Retinal pigment epithelial cell (primary cell): ENCODE results near the gene CSF2RB.

ENCODE experiments used
- DNase-seq: peaks from one replicate; pipeline ENCODE4 v3.0.0-alpha.2; 2010; ENCODE audit warnings: low read depth
- H3K4me3 ChIP-seq: 2 replicates; pipeline ENCODE4 v1.5.1; 2011; ENCODE audit warnings: mild to moderate bottlenecking, low read length, control low read depth, moderate library complexity
- TF ChIP-seq, protein P1 (sequence below): conservative IDR thresholded peaks from 2 replicates; pipeline ENCODE4 v1.5.1; 2011; ENCODE audit warnings: low read depth, low read length, control low read depth, inconsistent platforms

The CSF2RB gene

DNA sequence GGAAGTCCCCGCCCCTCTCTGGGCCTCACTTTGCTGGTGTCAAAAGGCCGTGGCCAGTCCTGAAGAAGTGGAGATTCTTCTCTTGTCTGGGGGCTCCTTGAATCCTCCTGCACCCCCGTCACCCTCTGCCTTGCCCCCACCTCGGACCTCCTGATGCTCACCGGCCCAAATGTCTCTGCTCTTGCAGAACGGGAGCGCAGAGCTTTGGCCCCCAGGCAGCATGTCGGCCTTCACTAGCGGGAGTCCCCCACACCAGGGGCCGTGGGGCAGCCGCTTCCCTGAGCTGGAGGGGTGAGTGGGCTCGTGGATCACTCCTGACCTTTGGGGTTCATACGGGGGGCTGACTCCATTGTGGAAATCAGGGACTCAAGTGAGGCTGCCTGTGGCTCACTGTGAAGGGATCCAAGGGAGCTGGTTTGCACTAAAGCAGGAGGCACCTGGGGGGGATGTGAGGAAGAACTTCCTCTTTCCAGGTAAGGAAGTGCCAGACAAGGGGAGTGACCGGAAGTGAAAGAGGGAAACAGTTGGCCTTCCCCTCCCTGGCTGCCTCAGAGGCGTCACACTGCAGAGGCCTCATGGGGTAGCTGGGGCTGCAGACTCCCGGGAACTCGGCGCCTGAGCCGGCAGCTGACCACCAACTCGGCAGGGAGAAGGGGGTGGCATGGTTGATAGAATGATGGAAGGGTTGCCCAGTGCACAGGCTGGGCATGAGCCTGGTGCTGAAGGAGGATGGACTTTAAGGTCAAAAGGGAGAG is 23.1 kb downstream of the CSF2RB start:
- no peak overlapping the region for H3K4me3 ChIP-seq
- TF ChIP-seq, protein P1, sequence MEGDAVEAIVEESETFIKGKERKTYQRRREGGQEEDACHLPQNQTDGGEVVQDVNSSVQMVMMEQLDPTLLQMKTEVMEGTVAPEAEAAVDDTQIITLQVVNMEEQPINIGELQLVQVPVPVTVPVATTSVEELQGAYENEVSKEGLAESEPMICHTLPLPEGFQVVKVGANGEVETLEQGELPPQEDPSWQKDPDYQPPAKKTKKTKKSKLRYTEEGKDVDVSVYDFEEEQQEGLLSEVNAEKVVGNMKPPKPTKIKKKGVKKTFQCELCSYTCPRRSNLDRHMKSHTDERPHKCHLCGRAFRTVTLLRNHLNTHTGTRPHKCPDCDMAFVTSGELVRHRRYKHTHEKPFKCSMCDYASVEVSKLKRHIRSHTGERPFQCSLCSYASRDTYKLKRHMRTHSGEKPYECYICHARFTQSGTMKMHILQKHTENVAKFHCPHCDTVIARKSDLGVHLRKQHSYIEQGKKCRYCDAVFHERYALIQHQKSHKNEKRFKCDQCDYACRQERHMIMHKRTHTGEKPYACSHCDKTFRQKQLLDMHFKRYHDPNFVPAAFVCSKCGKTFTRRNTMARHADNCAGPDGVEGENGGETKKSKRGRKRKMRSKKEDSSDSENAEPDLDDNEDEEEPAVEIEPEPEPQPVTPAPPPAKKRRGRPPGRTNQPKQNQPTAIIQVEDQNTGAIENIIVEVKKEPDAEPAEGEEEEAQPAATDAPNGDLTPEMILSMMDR: no peak
- no peak for DNase-seq

DNA sequence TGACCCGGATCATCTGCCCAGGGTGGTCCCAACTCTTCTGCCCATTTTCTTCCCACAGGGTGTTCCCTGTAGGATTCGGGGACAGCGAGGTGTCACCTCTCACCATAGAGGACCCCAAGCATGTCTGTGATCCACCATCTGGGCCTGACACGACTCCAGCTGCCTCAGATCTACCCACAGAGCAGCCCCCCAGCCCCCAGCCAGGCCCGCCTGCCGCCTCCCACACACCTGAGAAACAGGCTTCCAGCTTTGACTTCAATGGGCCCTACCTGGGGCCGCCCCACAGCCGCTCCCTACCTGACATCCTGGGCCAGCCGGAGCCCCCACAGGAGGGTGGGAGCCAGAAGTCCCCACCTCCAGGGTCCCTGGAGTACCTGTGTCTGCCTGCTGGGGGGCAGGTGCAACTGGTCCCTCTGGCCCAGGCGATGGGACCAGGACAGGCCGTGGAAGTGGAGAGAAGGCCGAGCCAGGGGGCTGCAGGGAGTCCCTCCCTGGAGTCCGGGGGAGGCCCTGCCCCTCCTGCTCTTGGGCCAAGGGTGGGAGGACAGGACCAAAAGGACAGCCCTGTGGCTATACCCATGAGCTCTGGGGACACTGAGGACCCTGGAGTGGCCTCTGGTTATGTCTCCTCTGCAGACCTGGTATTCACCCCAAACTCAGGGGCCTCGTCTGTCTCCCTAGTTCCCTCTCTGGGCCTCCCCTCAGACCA is 24.0 kb downstream of the CSF2RB start:
- TF ChIP-seq, protein P1: no peak
- H3K4me3 ChIP-seq: no peak overlapping the region
- no peak for DNase-seq

DNA sequence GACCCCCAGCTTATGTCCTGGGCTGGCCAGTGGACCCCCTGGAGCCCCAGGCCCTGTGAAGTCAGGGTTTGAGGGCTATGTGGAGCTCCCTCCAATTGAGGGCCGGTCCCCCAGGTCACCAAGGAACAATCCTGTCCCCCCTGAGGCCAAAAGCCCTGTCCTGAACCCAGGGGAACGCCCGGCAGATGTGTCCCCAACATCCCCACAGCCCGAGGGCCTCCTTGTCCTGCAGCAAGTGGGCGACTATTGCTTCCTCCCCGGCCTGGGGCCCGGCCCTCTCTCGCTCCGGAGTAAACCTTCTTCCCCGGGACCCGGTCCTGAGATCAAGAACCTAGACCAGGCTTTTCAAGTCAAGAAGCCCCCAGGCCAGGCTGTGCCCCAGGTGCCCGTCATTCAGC is 24.6 kb downstream of the CSF2RB start:
- TF ChIP-seq, protein P1: no peak
- no peak for DNase-seq
- no peak overlapping the region for H3K4me3 ChIP-seq

DNA sequence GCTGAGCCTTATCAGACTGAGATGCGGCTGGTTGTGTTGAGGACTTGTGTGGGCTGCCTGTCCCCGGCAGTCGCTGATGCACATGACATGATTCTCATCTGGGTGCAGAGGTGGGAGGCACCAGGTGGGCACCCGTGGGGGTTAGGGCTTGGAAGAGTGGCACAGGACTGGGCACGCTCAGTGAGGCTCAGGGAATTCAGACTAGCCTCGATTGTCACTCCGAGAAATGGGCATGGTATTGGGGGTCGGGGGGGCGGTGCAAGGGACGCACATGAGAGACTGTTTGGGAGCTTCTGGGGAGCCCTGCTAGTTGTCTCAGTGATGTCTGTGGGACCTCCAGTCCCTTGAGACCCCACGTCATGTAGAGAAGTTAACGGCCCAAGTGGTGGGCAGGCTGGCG is 25.5 kb downstream of the CSF2RB start:
- no peak for DNase-seq
- H3K4me3 ChIP-seq: no peak overlapping the region
- TF ChIP-seq, protein P1: no peak

DNA sequence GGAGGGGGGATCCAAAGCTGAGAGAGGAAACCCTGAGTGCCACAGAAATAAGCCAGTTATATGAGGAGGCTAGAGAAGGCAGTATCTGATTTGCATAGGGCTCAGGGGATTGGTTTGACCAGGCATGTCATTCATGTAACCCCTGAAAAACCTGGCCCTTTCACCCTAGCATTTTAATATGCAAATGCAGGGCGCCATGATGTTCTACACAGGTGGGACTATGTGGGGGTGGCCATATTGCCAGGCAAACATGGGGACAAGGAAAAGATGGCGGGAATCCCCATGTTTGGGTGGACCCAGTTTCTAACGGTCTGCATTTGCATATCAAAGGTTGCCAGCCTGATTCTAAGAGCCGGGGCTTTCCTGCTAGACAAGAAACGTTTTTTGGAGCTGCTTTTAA is 27.2 kb downstream of the CSF2RB start:
- H3K4me3 ChIP-seq: no peak overlapping the region
- TF ChIP-seq, protein P1: no peak
- DNase-seq: no peak

DNA sequence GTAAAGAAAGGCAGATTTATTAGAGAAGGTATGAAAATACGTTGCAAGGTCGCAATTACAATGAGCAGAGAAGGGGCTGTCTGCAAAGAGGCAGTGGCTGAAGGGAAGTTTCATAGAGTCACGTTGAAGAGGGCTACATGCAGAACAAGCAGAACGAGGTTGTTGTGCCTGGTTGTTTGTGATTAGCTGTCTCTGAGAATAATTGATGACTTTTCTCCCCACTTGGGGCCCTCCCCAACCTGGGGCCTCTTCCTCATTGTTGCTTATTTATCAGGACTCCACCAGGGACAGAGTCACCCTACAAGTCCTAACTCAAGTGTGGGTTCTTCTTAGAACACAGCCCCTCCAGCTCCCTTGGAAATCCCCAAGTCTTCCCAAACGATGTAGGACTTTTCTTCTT is 29.1 kb downstream of the CSF2RB start:
- no peak for DNase-seq
- no peak overlapping the region for H3K4me3 ChIP-seq
- TF ChIP-seq, protein P1: no peak
